Left colon (tissue), 2 donors: Measurements from ENCODE around the gene MEGF8. TPM values are rescaled to one million over a fixed set of nuclear protein-coding genes. Genes with fewer than 3 reads are reported as not detected.
A peak's percentile ranks its signal among the peaks of the same experiment; 100 is the strongest.

Source experiments
- ATAC-seq: fragments of 200-7000 bp; cut with Tn5 transposase; one replicate; pipeline ENCODE4 v1.9.1; 2020; ENCODE audit warnings: mild to moderate bottlenecking, moderate library complexity
- DNase-seq, 2 donors: peaks; one replicate each; pipeline ENCODE4 v3.0.0-alpha.2; 2020
- intact Hi-C, 2 donors: fragments of 100-400 bp; cut with DNase I in 1 of 2; cut with micrococcal nuclease in 1 of 2; formaldehyde crosslinking; loops; one replicate each; pipeline versions ENCODE4 v1.11.2 to v1.14.0; 2022; cut with DNase I, micrococcal nuclease
- total RNA-seq, 2 donors: library from RNA; stranded (reverse); fragmentation: NEBNext Ultra II Directional; extraction: Animal tissue kit (Norgen Biotek cat#: 25700); gene quantifications; one replicate each; pipeline ENCODE4 v1.2.1, GENCODE V29; 2021
- donor health status: DM: no; HTN: no; CAD: no.
- donor health status: DM: yes; HTN: yes; CAD: no.

MEGF8 gene
- total RNA-seq, 2 donors from 2014 or later: 21.4 to 21.5 TPM

GRCh38 chr19:42285988-42286348 is 39.5 kb upstream of the MEGF8 start:
- no peak for ATAC-seq
- DNase-seq: no peak
- intact Hi-C loops: no loop called here

GRCh38 chr19:42286349-42287016 is 39.0 kb upstream of the MEGF8 start:
- intact Hi-C loops: no loop called here
- DNase-seq (no peak), ATAC-seq (no peak)

GRCh38 chr19:42287017-42287826 is 38.2 kb upstream of the MEGF8 start:
- no peak for DNase-seq
- intact Hi-C loops: no loop called here
- ATAC-seq: no peak

- DNase-seq (no peak), ATAC-seq (no peak)
- intact Hi-C loops: no loop called here
Observed at GRCh38 chr19:42287827-42288107, 37.7 kb upstream of the MEGF8 start.

- no peak for ATAC-seq
- intact Hi-C loops: no loop called here
Observed at GRCh38 chr19:42288387-42288786, 37.0 kb upstream of the MEGF8 start.

GRCh38 chr19:42288881-42289555 is 36.4 kb upstream of the MEGF8 start:
- no peak for DNase-seq
- no peak for ATAC-seq
- intact Hi-C loops: no loop called here

More at GRCh38 chr19:42288387-42288786, 37.0 kb upstream of the MEGF8 start:
- DNase-seq: no peak

- no peak for ATAC-seq
- intact Hi-C loops: no loop called here
- no peak for DNase-seq
Observed at GRCh38 chr19:42289556-42290041, 35.8 kb upstream of the MEGF8 start.

- intact Hi-C loops: no loop called here
- ATAC-seq (no peak), DNase-seq (no peak)
Observed at GRCh38 chr19:42290136-42290522, 35.3 kb upstream of the MEGF8 start.

- intact Hi-C loops: no loop called here
- ATAC-seq (peak; percentile 22), DNase-seq (no peak)
Observed at GRCh38 chr19:42290523-42291434, 34.7 kb upstream of the MEGF8 start.

- DNase-seq (peak; percentile 64 to 71), ATAC-seq (peak; percentile 66)
- intact Hi-C loops: no loop called here
Observed at GRCh38 chr19:42291435-42291810, 34.0 kb upstream of the MEGF8 start.

- ATAC-seq (peak; percentile 68), DNase-seq (peak; percentile 60 to 70)
- intact Hi-C loops: no loop called here
Observed at GRCh38 chr19:42292042-42292960, 33.1 kb upstream of the MEGF8 start.

GRCh38 chr19:42292963-42293362 is 32.5 kb upstream of the MEGF8 start:
- intact Hi-C loops: no loop called here
- ATAC-seq (no peak), DNase-seq (no peak)

GRCh38 chr19:42293540-42293939 is 31.9 kb upstream of the MEGF8 start:
- ATAC-seq: no peak
- DNase-seq: no peak
- intact Hi-C loops: no loop called here

- ATAC-seq (no peak), DNase-seq (no peak)
- intact Hi-C loops: no loop called here
Observed at GRCh38 chr19:42293948-42294347, 31.5 kb upstream of the MEGF8 start.

- intact Hi-C loops: no loop called here
- ATAC-seq (no peak), DNase-seq (no peak)
Observed at GRCh38 chr19:42294471-42295137, 30.8 kb upstream of the MEGF8 start.

- intact Hi-C loops: no loop called here
- DNase-seq (no peak), ATAC-seq (no peak)
Observed at GRCh38 chr19:42295342-42295741, 30.1 kb upstream of the MEGF8 start.

GRCh38 chr19:42295831-42296525 is 29.5 kb upstream of the MEGF8 start:
- ATAC-seq: peak; percentile 60
- peak; percentile 71 to 89 for DNase-seq
- intact Hi-C loops: no loop called here
